Epithelial cell of esophagus (primary cell): ENCODE measurements around the gene PRPF19.

Experiments used
- DNase-seq: peaks from one replicate; pipeline ENCODE4 v3.0.0; 2010; ENCODE audit warnings: low read depth
- H3K4me3 ChIP-seq: 2 replicates; pipeline ENCODE4 v1.5.1; 2011; ENCODE audit warnings: mild to moderate bottlenecking, low read length, control low read depth
- TF ChIP-seq, protein P1 (sequence below): IDR thresholded peaks from 2 replicates; pipeline ENCODE4 v1.5.1; 2011; ENCODE audit warnings: low read depth, mild to moderate bottlenecking, low read length, control low read depth, inconsistent platforms; ENCODE audit not compliant: insufficient read depth; ENCODE audit errors: missing control alignments

The PRPF19 gene

DNA sequence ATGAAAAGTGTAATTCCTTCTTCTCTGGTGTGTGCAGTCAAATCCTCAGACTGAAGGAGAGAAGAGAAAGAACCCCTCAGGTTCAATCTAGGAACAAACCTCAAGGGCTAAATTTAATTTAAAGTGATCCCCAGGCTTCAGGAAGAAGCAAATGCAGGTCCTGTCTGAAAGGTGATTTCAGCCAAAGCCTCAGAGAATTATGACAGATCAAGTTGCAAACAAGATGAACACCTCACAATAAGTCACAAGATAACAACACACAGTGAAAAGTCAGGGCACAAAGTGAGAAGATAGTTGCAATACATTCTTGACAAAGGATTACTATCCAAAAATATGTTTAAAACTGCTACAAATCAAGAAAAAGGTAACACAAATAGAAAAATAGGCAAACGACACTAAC lies 27.3 kb downstream of the PRPF19 start:
- TF ChIP-seq, protein P1, sequence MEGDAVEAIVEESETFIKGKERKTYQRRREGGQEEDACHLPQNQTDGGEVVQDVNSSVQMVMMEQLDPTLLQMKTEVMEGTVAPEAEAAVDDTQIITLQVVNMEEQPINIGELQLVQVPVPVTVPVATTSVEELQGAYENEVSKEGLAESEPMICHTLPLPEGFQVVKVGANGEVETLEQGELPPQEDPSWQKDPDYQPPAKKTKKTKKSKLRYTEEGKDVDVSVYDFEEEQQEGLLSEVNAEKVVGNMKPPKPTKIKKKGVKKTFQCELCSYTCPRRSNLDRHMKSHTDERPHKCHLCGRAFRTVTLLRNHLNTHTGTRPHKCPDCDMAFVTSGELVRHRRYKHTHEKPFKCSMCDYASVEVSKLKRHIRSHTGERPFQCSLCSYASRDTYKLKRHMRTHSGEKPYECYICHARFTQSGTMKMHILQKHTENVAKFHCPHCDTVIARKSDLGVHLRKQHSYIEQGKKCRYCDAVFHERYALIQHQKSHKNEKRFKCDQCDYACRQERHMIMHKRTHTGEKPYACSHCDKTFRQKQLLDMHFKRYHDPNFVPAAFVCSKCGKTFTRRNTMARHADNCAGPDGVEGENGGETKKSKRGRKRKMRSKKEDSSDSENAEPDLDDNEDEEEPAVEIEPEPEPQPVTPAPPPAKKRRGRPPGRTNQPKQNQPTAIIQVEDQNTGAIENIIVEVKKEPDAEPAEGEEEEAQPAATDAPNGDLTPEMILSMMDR, result no peak
- no peak overlapping the region for H3K4me3 ChIP-seq
- DNase-seq, result no peak

DNA sequence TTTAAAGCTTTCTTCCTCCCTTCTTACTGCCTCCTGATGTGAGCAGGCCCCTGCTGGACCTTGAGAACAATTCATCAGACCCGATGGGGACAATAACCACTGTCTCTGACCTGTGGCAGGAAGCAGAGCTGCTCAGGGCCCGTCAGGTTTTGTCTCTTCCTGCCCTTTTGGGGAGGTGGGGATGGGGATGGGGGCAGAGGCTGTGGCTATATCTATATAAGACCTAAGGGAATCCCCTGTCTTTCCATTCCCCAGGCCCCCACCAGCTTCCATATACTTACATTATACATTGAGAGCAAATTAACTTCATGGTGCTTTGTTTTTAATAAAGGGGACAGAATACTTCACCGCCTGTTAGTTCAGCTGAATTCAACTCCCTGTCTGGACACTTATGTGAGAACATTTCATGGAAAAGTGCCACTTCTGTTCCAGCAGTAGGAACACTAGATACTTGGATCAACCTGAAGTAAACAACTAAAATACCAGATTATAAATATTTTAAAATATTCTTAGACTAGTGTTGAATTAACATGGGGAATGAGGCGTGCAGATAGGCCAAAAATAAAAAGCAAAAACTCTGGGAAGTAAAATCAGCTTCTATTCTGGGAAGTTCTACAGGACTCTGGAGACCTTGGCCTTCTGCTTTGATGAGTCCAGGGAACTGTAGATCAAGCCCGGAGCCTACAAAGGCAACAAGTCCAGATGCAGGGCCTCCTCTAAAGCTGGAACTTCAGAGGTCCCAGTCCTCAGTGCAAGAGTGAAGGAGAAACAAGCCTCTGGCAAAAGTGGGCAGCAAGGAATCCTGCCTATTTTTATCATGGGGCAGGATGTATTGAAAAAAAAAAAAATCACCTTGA lies 27.9 kb downstream of the PRPF19 start:
- no peak overlapping the region for H3K4me3 ChIP-seq
- DNase-seq, result no peak
- TF ChIP-seq, protein P1, result no peak

GRCh38 chr11:60876168-60876485 lies 30.3 kb downstream of the PRPF19 start:
- TF ChIP-seq, protein P1, result no peak
- no peak for DNase-seq
- no peak overlapping the region for H3K4me3 ChIP-seq

GRCh38 chr11:60875366-60876167 lies 30.8 kb downstream of the PRPF19 start:
- no peak overlapping the region for H3K4me3 ChIP-seq
- DNase-seq, result no peak
- TF ChIP-seq, protein P1, result no peak

GRCh38 chr11:60874421-60875365 lies 31.7 kb downstream of the PRPF19 start:
- no peak for DNase-seq
- TF ChIP-seq, protein P1, result no peak
- H3K4me3 ChIP-seq, result no peak overlapping the region

GRCh38 chr11:60873533-60873932 lies 32.9 kb downstream of the PRPF19 start:
- TF ChIP-seq, protein P1, result no peak
- H3K4me3 ChIP-seq, result no peak overlapping the region
- DNase-seq, result no peak
